ENCODE measurements around the gene VPS33B.

Gene VPS33B

DNA sequence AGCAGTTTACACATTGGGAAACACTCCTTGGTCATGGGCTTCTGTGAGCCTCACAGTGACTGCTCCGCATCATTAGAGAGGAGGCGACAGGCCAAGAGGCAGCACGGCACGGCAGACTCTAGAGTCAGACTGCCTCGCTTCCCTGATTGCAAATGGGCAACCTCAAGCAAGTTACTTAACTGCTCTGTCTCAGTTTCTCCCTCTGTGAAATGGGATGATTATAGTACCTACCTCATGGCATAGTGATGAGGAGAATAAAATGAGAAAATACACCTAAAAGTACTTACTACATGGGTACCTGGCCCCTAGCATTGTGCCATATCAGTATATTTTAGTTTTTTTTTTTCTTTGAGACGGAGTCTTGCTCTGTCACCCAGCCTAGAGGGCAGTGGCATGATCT lies 71.7 kb downstream of the VPS33B start:
- no peak for DNase-seq

DNA sequence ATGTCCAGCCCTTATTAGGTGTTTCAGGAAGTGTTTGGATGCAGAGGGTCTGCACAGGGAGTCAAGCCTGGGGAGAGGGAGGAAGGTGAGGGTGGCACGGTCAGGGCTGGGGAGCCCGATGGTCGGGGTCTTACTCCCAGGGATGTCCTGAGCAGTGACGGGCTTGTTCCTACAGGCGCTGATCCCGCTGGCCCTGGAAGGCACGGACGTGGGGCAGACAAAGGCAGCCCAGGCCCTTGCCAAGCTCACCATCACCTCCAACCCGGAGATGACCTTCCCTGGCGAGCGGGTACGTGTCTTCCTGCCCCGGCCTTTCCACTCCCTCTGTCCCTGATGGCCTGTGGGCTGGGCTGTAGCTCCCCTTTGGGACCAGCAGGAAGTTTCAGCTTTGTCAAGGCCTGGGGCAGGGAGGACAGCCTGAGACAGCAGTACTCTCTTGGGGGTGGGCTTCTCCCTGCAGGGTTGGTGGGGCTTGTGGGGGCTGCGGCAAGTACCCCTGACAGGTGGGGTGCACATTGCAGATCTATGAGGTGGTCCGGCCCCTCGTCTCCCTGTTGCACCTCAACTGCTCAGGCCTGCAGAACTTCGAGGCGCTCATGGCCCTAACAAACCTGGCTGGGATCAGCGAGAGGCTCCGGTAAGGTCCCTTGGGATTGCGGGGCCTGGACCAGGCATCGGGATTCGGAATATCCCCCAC lies 72.3 kb downstream of the VPS33B start:
- DNase-seq, result no peak

Measured in right kidney (tissue), 1 donor.